GM18867 (cell line): ENCODE measurements around the gene ACTR1A.

Source experiments
- ATAC-seq: cut with Tn5 transposase; IDR thresholded peaks from one replicate; pipeline ENCODE4 v1.9.1; 2021; ENCODE audit warnings: mild to moderate bottlenecking, moderate library complexity; ENCODE audit not compliant: unreplicated experiment

Gene ACTR1A

GRCh38 chr10:102431452-102432124 lies 70.9 kb downstream of the ACTR1A start:
- ATAC-seq = no peak

- no peak for ATAC-seq
Observed at GRCh38 chr10:102429468-102429867, 73.0 kb downstream of the ACTR1A start.
